ENCODE data around the gene CDH13.

Gene CDH13

DNA sequence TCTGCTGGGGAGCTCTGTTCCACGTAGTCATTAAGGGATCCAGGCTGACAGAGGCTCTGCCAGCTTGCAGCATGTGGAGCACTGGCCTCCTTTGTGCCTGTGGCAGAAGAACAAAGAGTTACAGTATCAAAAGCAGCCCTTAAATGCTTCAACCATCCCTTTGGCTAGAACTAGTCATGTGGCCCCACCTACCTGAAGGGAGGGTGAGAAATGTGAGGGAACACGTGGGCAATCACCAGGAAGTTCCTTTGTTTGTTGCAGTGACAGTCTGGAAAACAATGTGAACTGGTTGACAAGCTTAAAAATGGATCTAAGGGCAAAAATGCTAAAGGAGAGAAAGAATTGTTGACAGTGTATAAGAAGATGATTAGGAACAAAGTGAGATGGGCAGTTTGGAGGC is 890.6 kb downstream of the CDH13 start:
- TF ChIP-seq GATA2 (IDR thresholded peaks at IDR 0.05; ENCODE audit: low read depth, low read length): no peak
- TF ChIP-seq GATA3 (IDR thresholded peaks at IDR 0.05; ENCODE audit: low read depth, low read length): no peak

DNA sequence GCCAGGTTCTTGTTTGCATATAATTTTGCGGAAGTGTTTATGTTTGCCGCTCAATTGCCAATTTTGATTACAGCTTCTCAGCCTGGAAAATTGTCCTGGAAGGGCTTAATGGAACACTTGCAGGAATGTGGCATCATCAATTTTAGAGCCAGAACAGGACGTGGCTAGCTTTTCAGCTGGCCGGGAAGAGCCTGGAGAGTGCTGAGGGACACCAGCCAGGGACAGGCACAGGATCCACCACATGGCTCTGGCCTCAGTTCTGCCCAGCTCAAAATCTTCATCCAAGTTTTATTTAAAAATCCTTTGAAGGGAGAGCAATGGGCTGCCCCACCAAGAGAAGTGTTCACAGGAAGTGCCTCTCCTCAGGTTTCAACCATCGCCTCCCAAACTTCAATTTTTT is 893.8 kb downstream of the CDH13 start:
- TF ChIP-seq GATA2 (IDR thresholded peaks at IDR 0.05; ENCODE audit: low read depth, low read length) (no peak), GATA3 (IDR thresholded peaks at IDR 0.05; ENCODE audit: low read depth, low read length) (no peak)

DNA sequence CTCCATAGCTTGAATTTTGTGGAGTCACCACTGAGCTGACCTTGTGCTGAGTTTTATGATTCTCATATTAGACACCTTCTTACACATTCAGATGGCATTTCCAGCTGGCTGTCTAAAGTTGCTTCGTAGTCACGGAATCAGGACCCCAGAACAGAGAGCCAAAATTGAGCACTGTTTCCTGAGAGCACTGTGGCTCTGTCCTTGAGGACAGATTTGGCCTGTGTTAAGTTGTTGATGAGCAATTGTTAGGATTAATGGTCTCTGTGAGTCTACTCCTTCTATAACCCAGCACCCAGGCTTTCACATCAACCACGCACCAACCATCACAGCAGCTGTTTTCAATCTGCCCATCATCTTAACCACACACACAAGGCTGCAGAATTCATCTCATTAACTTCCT is 903.5 kb downstream of the CDH13 start:
- TF ChIP-seq GATA3 (IDR thresholded peaks at IDR 0.05; ENCODE audit: low read depth, low read length) (no peak), GATA2 (IDR thresholded peaks at IDR 0.05; ENCODE audit: low read depth, low read length) (no peak)

DNA sequence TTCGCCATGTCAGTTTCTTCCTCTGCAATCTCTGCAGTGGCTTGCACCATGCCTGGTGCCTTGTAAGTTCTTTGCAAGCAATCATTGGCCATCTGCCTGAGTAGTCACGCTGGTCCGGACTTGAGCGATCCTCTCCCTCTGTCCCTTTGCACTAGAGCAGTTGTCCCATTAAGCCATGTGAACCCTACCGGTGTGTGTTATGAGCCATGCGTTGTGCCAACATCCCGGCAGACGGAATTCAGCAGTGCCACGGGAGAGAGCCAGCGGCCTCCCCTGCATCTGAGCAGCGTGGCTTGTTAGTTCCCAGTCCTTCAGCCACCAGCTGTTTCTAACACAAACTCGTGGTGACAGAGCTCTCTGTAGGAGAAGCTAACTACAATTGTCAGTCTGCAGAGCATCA is 905.9 kb downstream of the CDH13 start:
- TF ChIP-seq GATA2 (IDR thresholded peaks at IDR 0.05; ENCODE audit: low read depth, low read length): no peak
- TF ChIP-seq GATA3 (IDR thresholded peaks at IDR 0.05; ENCODE audit: low read depth, low read length): no peak

DNA sequence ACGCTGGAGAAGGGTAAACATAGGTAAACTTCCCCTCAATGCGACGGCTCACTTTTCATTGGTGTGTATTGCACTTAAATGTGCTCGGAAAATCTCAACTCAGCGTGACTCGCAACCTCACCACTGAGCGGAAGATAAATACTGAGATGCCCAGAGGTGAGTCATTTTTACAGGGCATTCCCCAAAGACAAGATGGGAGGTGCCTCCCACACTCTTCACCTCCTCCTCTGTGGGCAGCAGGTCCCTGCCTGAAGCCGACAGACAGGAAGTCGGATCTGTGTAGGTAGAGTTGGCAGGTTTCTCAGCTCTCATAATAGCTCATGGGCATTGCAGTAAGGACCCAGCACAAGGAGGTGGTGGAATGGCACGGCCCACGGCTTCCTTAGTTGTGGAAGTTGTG is 906.4 kb downstream of the CDH13 start:
- no peak for TF ChIP-seq GATA2 (IDR thresholded peaks at IDR 0.05; ENCODE audit: low read depth, low read length)
- no peak for TF ChIP-seq GATA3 (IDR thresholded peaks at IDR 0.05; ENCODE audit: low read depth, low read length)

DNA sequence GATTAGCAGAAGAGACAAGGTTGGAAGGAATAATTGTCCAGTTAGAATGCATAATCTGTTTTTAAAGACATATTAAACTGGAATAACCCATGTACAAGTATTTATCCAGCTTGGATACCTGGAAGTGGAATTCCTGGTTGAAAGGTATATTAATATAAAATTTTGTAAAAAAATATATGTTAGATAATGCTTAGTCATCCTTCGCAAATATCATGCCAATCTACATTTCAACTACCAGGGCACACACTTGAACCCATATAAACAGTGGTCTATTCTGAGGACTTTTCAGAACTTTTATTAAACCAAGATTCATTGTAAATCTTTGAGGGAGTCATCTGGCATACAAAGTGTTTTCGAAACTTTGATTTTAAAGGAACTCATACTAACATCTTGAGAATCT is 911.9 kb downstream of the CDH13 start:
- TF ChIP-seq GATA3 (IDR thresholded peaks at IDR 0.05; ENCODE audit: low read depth, low read length) (no peak), GATA2 (IDR thresholded peaks at IDR 0.05; ENCODE audit: low read depth, low read length) (no peak)

DNA sequence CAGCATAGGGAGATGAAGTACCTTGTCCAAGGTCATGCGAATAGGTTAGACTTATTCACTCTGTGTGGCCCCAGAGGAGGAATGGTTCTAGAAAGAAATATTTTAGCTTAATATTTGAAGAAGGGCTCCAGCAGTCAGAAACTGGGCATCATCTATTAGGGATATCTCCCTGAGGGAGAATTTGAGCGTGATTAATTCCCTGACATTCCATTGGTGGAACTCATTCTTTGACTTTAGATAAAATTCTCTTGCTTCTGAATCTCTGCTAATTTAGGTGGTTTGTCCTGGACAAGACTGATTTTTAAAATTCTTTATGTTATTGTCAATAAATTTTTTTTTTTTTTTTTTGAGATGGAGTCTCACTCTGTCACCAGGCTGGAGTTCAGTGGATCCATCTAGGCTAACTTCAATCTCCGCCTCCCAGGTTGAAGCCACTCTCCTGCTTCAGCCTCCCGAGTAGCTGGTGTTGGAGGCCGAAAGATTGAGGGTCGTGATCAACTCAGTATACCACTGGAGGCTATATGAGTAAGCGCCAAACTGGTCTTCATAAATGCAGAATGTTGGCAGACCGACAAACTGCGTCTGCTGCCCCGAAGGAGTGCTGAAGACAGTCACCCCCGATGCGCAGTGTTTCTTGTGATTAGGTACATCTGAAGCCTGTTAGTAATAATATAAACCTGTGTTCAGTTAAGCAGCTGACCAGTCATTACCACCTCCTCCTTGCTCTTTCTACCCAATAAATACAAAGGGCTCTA is 913.1 kb downstream of the CDH13 start:
- no peak for TF ChIP-seq GATA3 (IDR thresholded peaks at IDR 0.05; ENCODE audit: low read depth, low read length)
- no peak for TF ChIP-seq GATA2 (IDR thresholded peaks at IDR 0.05; ENCODE audit: low read depth, low read length)

DNA sequence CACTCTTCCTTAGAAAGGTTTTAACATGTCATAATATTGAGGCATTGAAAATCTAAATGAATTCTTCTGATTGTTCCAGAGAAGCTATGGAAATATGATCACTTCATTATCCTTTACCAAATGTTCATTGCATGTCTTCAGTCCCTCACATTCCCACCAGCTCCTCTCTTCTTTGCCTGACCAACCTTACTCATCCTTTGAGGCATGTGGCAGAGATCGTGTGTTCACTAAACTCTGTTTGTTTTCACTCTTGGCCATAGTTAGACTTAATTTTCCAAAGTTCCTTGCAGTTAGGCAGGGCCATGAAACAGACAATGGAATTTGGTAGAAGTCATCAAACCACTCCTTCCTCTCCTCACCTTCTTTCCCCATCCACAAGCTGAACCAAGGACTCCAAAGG is 914.5 kb downstream of the CDH13 start:
- no peak for TF ChIP-seq GATA3 (IDR thresholded peaks at IDR 0.05; ENCODE audit: low read depth, low read length)
- TF ChIP-seq GATA2 (IDR thresholded peaks at IDR 0.05; ENCODE audit: low read depth, low read length): no peak

DNA sequence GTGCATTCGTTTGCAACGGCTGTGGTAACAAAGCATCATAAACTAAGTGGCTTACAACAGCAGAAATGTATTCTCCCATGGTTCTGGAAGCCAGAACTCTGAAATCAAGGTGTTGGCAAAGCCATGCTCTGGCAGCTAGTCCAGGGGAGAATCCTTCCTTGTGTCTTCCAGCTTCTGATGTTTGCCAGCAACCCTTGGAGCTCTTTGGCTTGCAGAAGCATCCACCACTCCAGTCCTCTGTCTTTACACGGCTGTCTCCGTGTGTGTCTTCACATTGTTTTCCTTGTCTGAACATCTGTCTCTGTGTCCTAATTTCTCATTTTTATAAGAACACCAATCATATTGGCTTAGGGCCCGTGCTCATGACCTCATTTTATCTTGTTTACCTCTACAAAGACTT is 915.7 kb downstream of the CDH13 start:
- no peak for TF ChIP-seq GATA3 (IDR thresholded peaks at IDR 0.05; ENCODE audit: low read depth, low read length)
- TF ChIP-seq GATA2 (IDR thresholded peaks at IDR 0.05; ENCODE audit: low read depth, low read length): no peak

DNA sequence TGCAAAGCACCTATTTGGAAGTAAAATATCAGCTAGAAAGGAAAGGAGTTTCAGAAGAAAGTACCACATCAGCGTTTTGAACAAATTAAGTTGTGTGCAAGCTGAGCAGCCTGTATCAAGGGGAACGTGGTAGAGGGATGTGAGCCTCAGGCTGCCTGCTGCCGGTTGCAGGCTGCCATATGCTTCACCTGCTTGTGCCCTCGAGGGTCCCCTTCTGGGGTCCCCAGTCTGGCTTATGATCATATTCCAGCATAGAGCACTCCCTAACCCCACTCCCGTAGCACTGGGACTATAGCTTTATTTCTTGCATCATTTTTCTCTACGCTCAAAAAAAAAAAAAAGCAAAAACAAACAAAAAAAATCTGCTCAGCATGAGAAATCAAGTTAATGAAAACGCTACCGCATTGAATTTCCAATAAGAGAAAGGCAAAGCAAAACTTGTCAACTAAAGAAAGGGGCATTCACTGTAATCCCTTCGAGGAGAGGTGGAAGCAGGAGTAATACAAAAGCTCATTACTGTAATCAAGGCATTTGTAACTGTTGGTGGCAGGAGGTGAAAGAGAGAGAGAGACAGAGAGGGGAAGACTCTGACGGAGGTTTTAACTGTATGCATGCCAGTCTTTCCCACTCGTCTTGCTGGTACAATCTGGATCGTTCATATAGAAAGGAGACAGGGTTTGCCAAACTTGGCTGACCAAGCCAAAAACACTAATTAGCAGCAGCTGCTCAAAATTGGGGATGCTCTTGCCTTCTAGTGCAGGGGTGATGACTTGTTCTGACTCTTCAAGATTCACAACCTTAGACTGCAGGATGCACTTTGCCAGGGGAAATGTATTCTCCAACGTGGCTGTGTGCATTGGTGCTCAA is 922.8 kb downstream of the CDH13 start:
- no peak for TF ChIP-seq GATA3 (IDR thresholded peaks at IDR 0.05; ENCODE audit: low read depth, low read length)

DNA sequence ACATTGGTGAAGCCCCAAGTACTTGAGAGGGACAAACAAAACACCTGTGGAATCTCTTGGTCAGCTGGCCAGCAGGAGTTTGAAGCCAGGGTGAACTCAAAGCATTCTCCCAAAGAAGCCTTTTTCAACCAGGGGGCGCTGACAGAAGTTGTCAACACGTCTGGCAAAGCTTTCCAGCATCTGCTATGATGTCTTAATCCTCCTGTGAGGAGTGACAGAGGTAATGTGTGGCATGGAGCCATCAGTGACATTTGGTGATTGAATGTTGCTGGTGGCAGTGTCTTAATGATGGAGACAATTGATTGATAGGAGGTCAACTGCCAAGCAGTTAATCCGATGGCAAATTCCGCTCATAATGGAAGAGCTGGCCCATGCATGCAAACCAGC is 923.4 kb downstream of the CDH13 start:
- TF ChIP-seq GATA3 (IDR thresholded peaks at IDR 0.05; ENCODE audit: low read depth, low read length): no peak
- no peak for TF ChIP-seq GATA2 (IDR thresholded peaks at IDR 0.05; ENCODE audit: low read depth, low read length)

DNA sequence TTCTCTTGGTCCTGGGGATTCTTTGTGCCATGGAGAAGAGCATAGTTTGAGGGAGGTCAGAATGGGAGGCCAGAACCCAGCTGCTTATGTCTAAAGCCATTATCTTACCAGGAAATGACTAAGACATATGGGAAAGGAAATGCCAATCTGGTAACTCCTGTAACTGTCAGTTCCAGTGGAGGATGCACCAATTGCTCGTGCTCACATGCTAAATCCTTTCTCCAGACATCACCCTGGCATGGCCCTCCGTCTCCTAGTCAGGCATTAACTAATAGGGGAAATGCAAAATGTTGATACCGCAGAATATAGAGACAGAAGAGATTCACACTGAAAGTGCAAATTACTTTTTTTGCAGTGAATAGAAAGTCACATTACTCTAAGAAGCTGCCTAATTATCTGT is 925.5 kb downstream of the CDH13 start:
- TF ChIP-seq GATA3 (IDR thresholded peaks at IDR 0.05; ENCODE audit: low read depth, low read length) (no peak), GATA2 (IDR thresholded peaks at IDR 0.05; ENCODE audit: low read depth, low read length) (no peak)

DNA sequence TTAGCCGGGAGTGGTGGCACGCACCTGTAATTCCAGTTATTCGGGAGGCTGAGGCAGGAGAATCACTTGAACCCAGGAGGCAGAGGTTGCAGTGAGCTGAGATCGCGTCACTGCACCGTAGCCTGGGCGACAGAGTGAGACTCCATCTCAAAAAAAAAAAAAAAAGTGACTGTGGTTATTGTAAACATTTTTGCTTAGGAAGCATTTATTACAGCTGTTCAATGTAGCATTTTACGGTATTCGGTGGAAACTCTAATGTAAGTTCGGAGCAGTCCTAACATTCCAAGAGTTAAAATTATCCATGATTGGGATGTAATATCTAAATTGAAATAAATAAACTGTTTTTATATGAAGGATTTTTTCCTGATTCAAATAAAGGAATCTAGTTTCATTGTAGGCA is 926.2 kb downstream of the CDH13 start:
- TF ChIP-seq GATA2 (IDR thresholded peaks at IDR 0.05; ENCODE audit: low read depth, low read length) (no peak), GATA3 (IDR thresholded peaks at IDR 0.05; ENCODE audit: low read depth, low read length) (no peak)

DNA sequence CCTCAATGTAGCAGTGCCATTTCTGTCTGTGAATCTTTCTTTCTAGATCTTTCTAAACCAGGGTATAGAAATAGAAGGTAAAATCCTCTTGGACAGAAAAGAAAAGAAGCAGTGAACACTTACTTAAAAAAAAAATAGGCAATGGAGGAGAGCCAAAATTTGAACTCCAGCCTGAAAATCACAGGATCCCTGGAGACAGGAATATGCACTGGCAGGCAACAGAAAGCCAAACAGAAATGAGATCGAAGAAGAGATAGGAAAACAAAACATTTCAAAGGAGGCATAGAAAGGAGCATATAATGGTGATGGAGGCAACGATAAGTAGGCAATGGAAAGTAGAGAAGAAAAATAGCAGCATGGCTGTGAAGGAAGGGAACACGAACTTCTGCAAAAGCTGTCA is 927.3 kb downstream of the CDH13 start:
- no peak for TF ChIP-seq GATA2 (IDR thresholded peaks at IDR 0.05; ENCODE audit: low read depth, low read length)
- TF ChIP-seq GATA3 (IDR thresholded peaks at IDR 0.05; ENCODE audit: low read depth, low read length): no peak

DNA sequence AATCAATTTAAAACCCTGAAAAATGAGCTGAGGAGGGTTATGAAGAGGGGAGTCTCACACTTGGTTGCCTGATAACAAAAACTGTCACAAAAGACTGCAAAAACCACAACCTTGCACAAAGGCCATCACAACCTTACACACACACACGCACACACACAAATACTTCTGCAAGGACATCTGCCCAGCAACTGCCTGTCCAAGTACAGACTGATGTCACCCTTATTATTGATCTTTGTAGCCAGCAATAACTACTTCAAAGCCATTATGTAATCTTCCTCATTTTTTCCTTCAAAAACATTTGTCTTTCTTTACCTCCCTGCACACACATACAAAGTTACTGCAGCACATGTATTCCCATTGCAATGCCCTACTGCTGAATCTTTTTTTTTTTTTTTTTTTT is 927.8 kb downstream of the CDH13 start:
- no peak for TF ChIP-seq GATA2 (IDR thresholded peaks at IDR 0.05; ENCODE audit: low read depth, low read length)
- TF ChIP-seq GATA3 (IDR thresholded peaks at IDR 0.05; ENCODE audit: low read depth, low read length): no peak

All from SH-SY5Y (cell line).